HEK293 (cell line): Measurements from ENCODE around the gene SIRPB1.
"Not testable (repeated sequence)": the region's sequence is repeated elsewhere in the genome, so short reads cannot be mapped to it uniquely, and the experiment has no call there.

Experiments used
- CTCF ChIA-PET: fragments of 350-600 bp; formaldehyde crosslinking; extraction: SDS; loops from one replicate; lab custom pipeline; 2021; ENCODE audit warnings: antibody characterized with exemption; lab: Yijun Ruan, JAX
- POLR2A ChIA-PET: fragments of 300-600 bp; formaldehyde crosslinking; extraction: SDS; loops from one replicate; lab custom pipeline; 2020; ENCODE audit warnings: antibody characterized with exemption, inconsistent platforms; lab: Yijun Ruan, JAX
- H3K27ac ChIP-seq: fragments of 200-500 bp; sonication (Bioruptor generic); 2 replicates; pipeline ENCODE4 v1.5.1; 2014; ENCODE audit warnings: low read depth, low read length, control low read depth, inconsistent platforms; ENCODE audit errors: extremely low read depth
- H3K36me3 ChIP-seq, 2 experiments: fragments of 200-500 bp in 1 of 2; sonication (Bioruptor generic) in 1 of 2; 1 replicate in 1 of 2; 2 replicates in 1 of 2; pipeline ENCODE4 v1.5.1; 2014 to 2017; ENCODE audit warnings: inconsistent platforms in 2 of 2, low read length in 2 of 2; ENCODE audit not compliant: control insufficient read depth in 2 of 2, insufficient read depth in 1 of 2
- H3K4me1 ChIP-seq: fragments of 200-500 bp; sonication (Bioruptor generic); 2 replicates; pipeline ENCODE4 v1.5.1; 2014; ENCODE audit warnings: mild to moderate bottlenecking, low read length, inconsistent platforms; ENCODE audit not compliant: control insufficient read depth, insufficient read depth
- H3K4me3 ChIP-seq: 2 replicates; pipeline ENCODE4 v1.5.1; 2011; ENCODE audit warnings: low read depth, mild to moderate bottlenecking, control low read depth, low read length, moderate library complexity
- H3K9me3 ChIP-seq: fragments of 200-500 bp; sonication (Bioruptor generic); 2 replicates; pipeline ENCODE4 v1.5.1; 2014; ENCODE audit warnings: low read depth, low read length, inconsistent platforms; ENCODE audit not compliant: control insufficient read depth, insufficient read depth
- BCL11B ChIP-seq: fragments of 450-650 bp; formaldehyde crosslinking; IDR thresholded peaks from 2 replicates; pipeline ENCODE4 v1.5.1; 2016; ENCODE audit warnings: low read depth, missing biosample characterization, missing genetic modification characterization
- HOXA7 ChIP-seq: sonication (generic); formaldehyde crosslinking; IDR thresholded peaks from 2 replicates; pipeline ENCODE4 v1.8.1; 2022; ENCODE audit warnings: missing genetic modification reagents, borderline replicate concordance
- KLF8 ChIP-seq: fragments of 450-650 bp; formaldehyde crosslinking; IDR thresholded peaks from 2 replicates; pipeline ENCODE4 v1.5.1; 2016; ENCODE audit warnings: missing biosample characterization, missing genetic modification characterization
- PRDM2 ChIP-seq: fragments of 450-650 bp; formaldehyde crosslinking; IDR thresholded peaks from 2 replicates; pipeline ENCODE4 v1.5.1; 2016; ENCODE audit warnings: missing biosample characterization, missing genetic modification characterization, borderline replicate concordance
- ZBTB1 ChIP-seq: fragments of 450-650 bp; formaldehyde crosslinking; IDR thresholded peaks from 2 replicates; pipeline ENCODE4 v1.5.1; 2016; ENCODE audit warnings: missing biosample characterization, missing genetic modification characterization
- ZBTB11 ChIP-seq: fragments of 450-650 bp; formaldehyde crosslinking; conservative IDR thresholded peaks from 2 replicates; pipeline ENCODE4 v1.5.1; 2016; ENCODE audit warnings: low read depth, missing biosample characterization, missing genetic modification characterization
- ZBTB21 ChIP-seq: fragments of 450-650 bp; formaldehyde crosslinking; IDR thresholded peaks from 2 replicates; pipeline ENCODE4 v1.5.1; 2017; ENCODE audit warnings: missing biosample characterization, missing genetic modification characterization
- ZFP69B ChIP-seq: fragments of 450-650 bp; formaldehyde crosslinking; IDR thresholded peaks from 2 replicates; pipeline ENCODE4 v1.5.1; 2016; ENCODE audit warnings: missing biosample characterization, missing genetic modification characterization
- ZNF10 ChIP-seq: fragments of 450-650 bp; formaldehyde crosslinking; IDR thresholded peaks from 2 replicates; pipeline ENCODE4 v1.5.1; 2017; ENCODE audit warnings: missing biosample characterization, missing genetic modification characterization
- ZNF133 ChIP-seq: fragments of 450-650 bp; formaldehyde crosslinking; IDR thresholded peaks from 2 replicates; pipeline ENCODE4 v1.5.1; 2016; ENCODE audit warnings: missing biosample characterization, missing genetic modification characterization
- ZNF138 ChIP-seq: fragments of 450-650 bp; formaldehyde crosslinking; IDR thresholded peaks from 2 replicates; pipeline ENCODE4 v1.5.1; 2016; ENCODE audit warnings: missing biosample characterization, missing genetic modification characterization, borderline replicate concordance
- ZNF155 ChIP-seq: fragments of 450-650 bp; formaldehyde crosslinking; IDR thresholded peaks from 2 replicates; pipeline ENCODE4 v1.5.1; 2016; ENCODE audit warnings: missing biosample characterization, missing genetic modification characterization
- ZNF184 ChIP-seq: fragments of 450-650 bp; IDR thresholded peaks from 2 replicates; pipeline ENCODE4 v1.5.1; 2018; ENCODE audit warnings: missing biosample characterization, mild to moderate bottlenecking, missing genetic modification characterization
- ZNF223 ChIP-seq: fragments of 450-650 bp; formaldehyde crosslinking; IDR thresholded peaks from 2 replicates; pipeline ENCODE4 v1.5.1; 2016; ENCODE audit warnings: missing biosample characterization, missing genetic modification characterization
- ZNF248 ChIP-seq: fragments of 450-650 bp; formaldehyde crosslinking; IDR thresholded peaks from 2 replicates; pipeline ENCODE4 v1.5.1; 2017; ENCODE audit warnings: missing biosample characterization, missing genetic modification characterization
- ZNF366 ChIP-seq: fragments of 450-650 bp; formaldehyde crosslinking; conservative IDR thresholded peaks from 2 replicates; pipeline ENCODE4 v1.5.1; 2016; ENCODE audit warnings: missing biosample characterization, missing genetic modification characterization
- ZNF510 ChIP-seq: fragments of 450-650 bp; formaldehyde crosslinking; IDR thresholded peaks from 2 replicates; pipeline ENCODE4 v1.5.1; 2018; ENCODE audit warnings: mild to moderate bottlenecking, missing genetic modification characterization, missing biosample characterization; ENCODE audit not compliant: insufficient replicate concordance
- ZNF521 ChIP-seq: fragments of 450-650 bp; formaldehyde crosslinking; IDR thresholded peaks from 2 replicates; pipeline ENCODE4 v1.5.1; 2017; ENCODE audit warnings: missing biosample characterization, mild to moderate bottlenecking, missing genetic modification characterization
- ZNF530 ChIP-seq: fragments of 450-650 bp; formaldehyde crosslinking; IDR thresholded peaks from 2 replicates; pipeline ENCODE4 v1.5.1; 2016; ENCODE audit warnings: low read depth, missing biosample characterization, missing genetic modification characterization
- ZNF561 ChIP-seq: fragments of 450-650 bp; IDR thresholded peaks from 2 replicates; pipeline ENCODE4 v1.5.1; 2018; ENCODE audit warnings: missing biosample characterization, missing genetic modification characterization, borderline replicate concordance
- ZNF610 ChIP-seq: fragments of 450-650 bp; formaldehyde crosslinking; IDR thresholded peaks from 2 replicates; pipeline ENCODE4 v1.5.1; 2016; ENCODE audit warnings: missing biosample characterization, missing genetic modification characterization, borderline replicate concordance
- ZNF624 ChIP-seq: fragments of 450-650 bp; formaldehyde crosslinking; IDR thresholded peaks from 2 replicates; pipeline ENCODE4 v1.5.1; 2017; ENCODE audit warnings: missing biosample characterization, missing genetic modification characterization
- ZNF664 ChIP-seq: fragments of 450-650 bp; formaldehyde crosslinking; IDR thresholded peaks from 2 replicates; pipeline ENCODE4 v1.5.1; 2016; ENCODE audit warnings: missing biosample characterization, missing genetic modification characterization
- ZNF677 ChIP-seq: fragments of 450-650 bp; IDR thresholded peaks from 2 replicates; pipeline ENCODE4 v1.5.0; 2018; ENCODE audit warnings: missing biosample characterization, mild to moderate bottlenecking, missing genetic modification characterization, moderate library complexity
- ZNF768 ChIP-seq: fragments of 450-650 bp; formaldehyde crosslinking; IDR thresholded peaks from 2 replicates; pipeline ENCODE4 v1.5.1; 2018; ENCODE audit warnings: missing biosample characterization, mild to moderate bottlenecking, missing genetic modification characterization
- ZNF791 ChIP-seq: fragments of 450-650 bp; formaldehyde crosslinking; IDR thresholded peaks from 2 replicates; pipeline ENCODE4 v1.5.1; 2016; ENCODE audit warnings: missing biosample characterization, missing genetic modification characterization
- ZNF830 ChIP-seq: fragments of 450-650 bp; IDR thresholded peaks from 2 replicates; pipeline ENCODE4 v1.5.0; 2018; ENCODE audit warnings: missing biosample characterization, missing genetic modification characterization, low read depth, mild to moderate bottlenecking, moderate library complexity
- ZXDB ChIP-seq: fragments of 450-650 bp; formaldehyde crosslinking; IDR thresholded peaks from 2 replicates; pipeline ENCODE4 v1.5.1; 2016; ENCODE audit warnings: missing biosample characterization, missing genetic modification characterization

SIRPB1 gene

DNA sequence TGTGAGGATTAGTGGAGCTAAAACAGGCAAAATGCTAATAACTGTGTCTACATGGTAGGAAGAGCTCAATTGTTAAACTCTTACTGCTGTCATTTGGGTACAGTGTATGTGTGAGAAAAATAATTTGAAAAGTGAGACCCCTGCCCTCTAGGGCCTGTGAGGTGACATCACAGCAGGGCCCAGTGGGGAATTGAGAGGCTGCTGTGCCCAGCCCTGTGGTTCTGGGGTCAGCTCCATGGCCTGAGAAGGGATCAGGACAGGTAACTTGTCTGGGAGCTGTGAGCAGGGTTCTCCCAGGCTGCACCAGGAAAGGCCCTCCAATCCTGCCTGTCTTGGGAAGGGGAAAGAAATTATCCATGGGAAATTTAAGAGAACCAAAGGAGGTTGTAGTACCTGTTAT lies 1.3 kb downstream of the SIRPB1 start:
- H3K27ac ChIP-seq = no peak overlapping the region
- ChIA-PET CTCF (interaction anchor here (0.8 kb wide), 1 partner anchor 13 kb away, joined by 4 read pairs; no protein-coding TSS in a partner anchor), POLR2A (no interaction called here)
- no peak for TF ChIP-seq BCL11B (tag by site-specific recombination)
- no peak for TF ChIP-seq ZNF223 (tag by site-specific recombination)
- TF ChIP-seq ZBTB21 (tag by site-specific recombination) = no peak
- no peak for TF ChIP-seq ZNF510 (tag by site-specific recombination)
- TF ChIP-seq ZNF830 (tag by site-specific recombination) = no peak
- TF ChIP-seq ZNF624 (tag by site-specific recombination) = no peak
- no peak for TF ChIP-seq ZBTB11
- TF ChIP-seq ZFP69B (tag by site-specific recombination) = no peak
- TF ChIP-seq ZNF610 = no peak
- TF ChIP-seq ZNF248 (tag by site-specific recombination) = no peak
- TF ChIP-seq ZNF677 = no peak
- no peak for TF ChIP-seq ZNF138 (tag by site-specific recombination)
- no peak for TF ChIP-seq KLF8 (tag by site-specific recombination)
- TF ChIP-seq ZNF561 (tag by site-specific recombination) = no peak
- no peaks in the 10 kb centered on the region for H3K9me3 ChIP-seq
- H3K36me3 ChIP-seq = no peaks in the 10 kb centered on the region
- H3K4me1 ChIP-seq = no peaks in the 10 kb centered on the region
- H3K4me3 ChIP-seq = no peak overlapping the region

DNA sequence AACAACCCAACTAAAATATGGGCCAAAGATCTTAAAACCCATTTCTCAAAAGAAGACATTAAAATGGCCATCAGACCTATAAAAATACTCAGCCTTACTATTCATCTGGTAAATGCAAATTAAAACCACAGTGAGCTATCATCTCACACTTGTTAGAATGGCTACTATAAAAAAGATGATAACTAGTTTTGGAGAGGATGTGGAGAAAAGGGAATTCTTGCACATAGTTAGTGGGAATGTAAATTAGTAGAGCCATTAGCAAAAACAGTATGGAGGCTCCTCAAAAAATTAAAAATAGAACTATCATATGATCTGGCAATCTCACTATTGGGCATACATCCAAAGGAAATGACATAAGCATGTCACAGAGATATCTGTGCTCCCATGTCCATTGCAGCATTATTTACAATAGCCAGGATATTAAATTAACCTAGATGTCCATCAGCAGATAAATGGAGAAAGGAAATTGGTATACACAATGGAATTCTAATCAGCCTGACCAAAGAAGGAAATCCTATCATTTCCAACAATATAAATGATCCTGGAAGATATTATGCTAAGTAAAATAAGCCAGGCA lies 2.9 kb downstream of the SIRPB1 start:
- CTCF ChIA-PET = no interaction called here
- Histone ChIP-seq H3K4me1 (no peaks in the 10 kb centered on the region), H3K36me3 (no peaks in the 10 kb centered on the region), H3K4me3 (no peak overlapping the region), H3K9me3 (no peaks in the 10 kb centered on the region), H3K27ac (no peak overlapping the region)
- POLR2A ChIA-PET = no interaction called here
- no peak for TF ChIP-seq ZNF10 (tag by site-specific recombination)
- no peak for TF ChIP-seq ZNF768
- TF ChIP-seq ZNF530 = no peak
- no peak for TF ChIP-seq HOXA7 (CRISPR knock-in tag)
- TF ChIP-seq ZNF366 = no peak
- no peak for TF ChIP-seq ZXDB (tag by site-specific recombination)
- TF ChIP-seq ZNF521 = no peak
- TF ChIP-seq PRDM2 (tag by site-specific recombination) = no peak
- TF ChIP-seq ZNF664 (tag by site-specific recombination) = no peak
- no peak for TF ChIP-seq ZNF155
- no peak for TF ChIP-seq ZNF791 (tag by site-specific recombination)
- TF ChIP-seq ZNF133 (tag by site-specific recombination) = no peak
- TF ChIP-seq ZBTB1 (tag by site-specific recombination) = no peak
- no peak for TF ChIP-seq ZNF184

DNA sequence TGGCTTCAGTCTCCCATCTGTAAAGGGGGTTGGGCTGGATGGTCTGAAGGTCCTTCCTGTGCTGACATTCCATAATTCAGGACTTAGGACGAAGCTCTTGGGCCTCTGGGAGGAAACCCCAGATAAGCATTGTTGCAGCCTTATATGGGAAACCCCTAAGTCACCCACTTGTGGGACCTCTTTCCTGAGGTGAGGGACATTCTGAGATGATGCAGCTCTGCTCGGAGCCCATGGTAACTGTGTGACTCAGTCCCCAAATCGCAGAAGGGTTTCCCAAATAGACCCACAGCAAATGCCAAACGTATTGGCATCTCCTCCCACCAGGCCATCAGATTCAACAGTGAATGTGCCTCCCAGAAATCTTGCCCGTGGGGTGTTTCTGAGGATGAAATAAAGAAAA lies 9.4 kb downstream of the SIRPB1 start:
- POLR2A ChIA-PET, H3K9me3 ChIP-seq, H3K36me3 ChIP-seq, CTCF ChIA-PET, H3K27ac ChIP-seq, H3K4me1 ChIP-seq, H3K4me3 ChIP-seq: not testable (repeated sequence)
